Activated naive CD4-positive, alpha-beta T cell (primary cell): ENCODE data around the gene HSF2BP.
"Not testable (repeated sequence)": the region's sequence is repeated elsewhere in the genome, so short reads cannot be mapped to it uniquely, and the experiment has no call there.

Experiments used
- DNase-seq, 4 experiments: peaks; one replicate each; lab custom pipeline; 2025; lab: John Stamatoyannopoulos, UW

HSF2BP gene

DNA sequence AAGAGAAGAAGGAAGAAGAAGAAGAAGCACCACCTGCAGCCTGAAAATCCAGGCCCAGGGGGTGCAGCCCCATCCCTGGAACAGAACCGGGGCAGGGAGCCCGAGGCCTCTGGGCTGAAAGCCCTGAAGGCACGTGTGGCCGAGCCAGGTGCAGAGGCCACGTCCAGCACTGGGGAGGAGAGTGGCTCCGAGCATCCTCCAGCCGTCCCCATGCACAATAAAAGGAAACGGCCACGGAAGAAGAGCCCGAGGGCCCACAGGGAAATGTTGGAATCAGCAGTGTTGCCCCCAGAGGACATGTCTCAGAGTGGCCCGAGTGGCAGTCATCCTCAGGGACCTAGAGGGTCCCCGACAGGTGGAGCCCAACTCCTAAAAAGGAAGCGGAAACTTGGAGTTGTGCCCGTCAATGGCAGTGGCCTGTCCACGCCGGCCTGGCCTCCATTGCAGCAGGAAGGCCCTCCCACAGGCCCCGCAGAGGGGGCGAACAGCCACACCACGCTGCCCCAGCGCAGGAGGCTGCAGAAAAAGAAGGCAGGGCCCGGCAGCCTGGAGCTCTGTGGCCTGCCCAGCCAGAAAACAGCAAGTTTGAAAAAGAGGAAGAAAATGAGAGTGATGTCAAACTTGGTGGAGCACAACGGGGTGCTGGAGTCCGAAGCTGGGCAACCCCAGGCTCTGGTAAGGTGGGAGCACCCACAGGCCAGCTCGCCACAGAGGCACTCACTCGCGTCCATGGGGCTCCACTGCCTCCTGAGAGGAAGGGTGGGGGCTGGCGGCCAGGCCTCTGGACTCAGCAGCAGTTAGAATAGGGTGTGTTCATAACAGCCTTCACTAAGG, 28.5 kb upstream of the HSF2BP start:
- DNase-seq: no peak

DNA sequence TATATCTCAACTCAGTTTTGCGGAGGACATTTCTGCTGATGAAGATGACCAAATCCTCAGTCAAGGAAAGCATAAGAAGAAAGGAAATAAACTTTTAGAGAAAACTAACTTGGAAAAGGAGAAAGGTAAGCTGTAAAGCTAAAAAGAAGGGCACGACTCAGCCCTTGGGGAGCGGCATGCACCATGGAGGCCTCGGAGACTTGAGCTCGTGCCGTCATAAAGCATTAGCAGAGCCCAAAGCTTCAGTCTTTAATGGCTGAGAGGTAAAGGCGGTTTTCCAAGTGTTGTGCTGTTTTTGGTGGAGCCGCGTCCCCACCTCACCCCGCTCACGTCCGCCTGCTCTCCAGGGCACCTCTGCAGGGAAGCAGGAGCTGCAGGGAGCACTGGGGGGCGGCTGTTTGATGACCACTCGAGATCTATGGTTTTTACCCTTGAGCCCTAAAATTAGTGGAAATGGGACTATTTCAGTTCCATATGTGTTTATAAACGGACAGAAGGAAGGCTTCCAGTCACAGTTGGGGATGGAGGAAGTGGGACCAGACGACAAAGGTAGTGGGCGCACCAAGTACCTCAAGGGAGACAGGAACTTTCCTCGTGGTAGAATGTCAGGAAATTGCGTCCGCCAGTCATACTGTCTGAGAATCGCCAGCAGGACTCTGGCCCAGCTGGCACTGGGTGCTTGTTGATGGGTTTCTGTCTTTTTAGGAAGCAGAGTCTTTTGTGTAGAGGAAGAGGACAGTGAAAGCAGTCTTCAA, 27.7 kb upstream of the HSF2BP start:
- DNase-seq: no peak

DNA sequence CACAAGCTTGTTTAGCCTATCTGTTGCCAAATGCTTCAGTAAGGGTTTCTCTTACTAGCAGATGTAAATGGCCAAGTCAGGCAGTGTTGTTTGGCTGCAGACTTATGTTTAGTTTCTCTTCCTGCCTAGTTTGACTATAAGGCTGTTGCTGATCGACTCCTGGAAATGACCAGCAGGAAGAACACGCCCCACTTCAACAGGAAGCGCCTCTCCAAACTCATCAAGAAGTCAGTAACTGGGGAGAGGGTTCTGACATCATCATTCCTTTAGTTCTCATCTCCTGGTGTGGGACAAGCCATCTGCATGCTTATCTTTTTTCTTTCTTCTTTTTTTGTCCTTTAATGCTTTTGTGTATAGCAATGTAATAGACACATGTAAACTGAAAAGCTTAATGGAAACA, 25.1 kb upstream of the HSF2BP start:
- no peak for DNase-seq

DNA sequence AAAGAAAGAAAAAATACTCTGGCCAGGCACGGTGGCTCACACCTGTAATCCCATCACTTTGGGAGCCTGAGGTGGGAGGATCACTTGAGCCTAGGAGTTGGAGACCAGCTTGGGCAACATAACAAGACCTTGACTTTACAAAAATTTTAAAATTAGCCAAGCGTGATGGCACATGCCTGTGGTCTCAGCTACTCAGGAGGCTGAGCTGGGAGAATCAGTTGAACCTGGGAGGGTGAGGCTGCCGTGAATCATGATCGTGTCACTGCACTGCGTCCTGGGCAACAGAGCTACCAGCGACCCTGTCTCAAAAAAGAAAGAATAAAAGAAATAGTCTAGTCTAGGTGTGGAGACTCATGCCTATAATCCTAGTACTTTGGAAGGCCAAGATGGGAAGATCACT, 22.4 kb upstream of the HSF2BP start:
- DNase-seq: no peak

DNA sequence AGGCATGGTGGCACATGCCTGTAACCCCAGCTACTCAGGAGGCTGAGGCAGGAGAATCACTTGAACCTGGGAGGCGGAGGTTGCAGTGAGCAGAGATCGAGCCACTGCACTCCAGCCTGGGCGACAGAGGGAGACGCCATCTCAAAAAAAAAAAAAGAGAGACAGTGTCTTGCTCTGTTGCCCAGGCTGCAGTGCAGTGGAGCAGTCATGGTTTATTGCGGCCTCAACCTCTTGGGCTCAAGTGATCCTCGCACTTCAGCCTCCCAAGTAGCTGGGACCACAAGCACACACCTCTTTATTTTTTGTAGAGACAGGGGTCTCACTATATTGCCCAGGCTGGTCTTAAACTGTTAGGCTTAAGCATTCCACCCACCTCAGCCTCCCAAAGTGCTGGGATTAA, 21.1 kb upstream of the HSF2BP start:
- DNase-seq: not testable (repeated sequence)

DNA sequence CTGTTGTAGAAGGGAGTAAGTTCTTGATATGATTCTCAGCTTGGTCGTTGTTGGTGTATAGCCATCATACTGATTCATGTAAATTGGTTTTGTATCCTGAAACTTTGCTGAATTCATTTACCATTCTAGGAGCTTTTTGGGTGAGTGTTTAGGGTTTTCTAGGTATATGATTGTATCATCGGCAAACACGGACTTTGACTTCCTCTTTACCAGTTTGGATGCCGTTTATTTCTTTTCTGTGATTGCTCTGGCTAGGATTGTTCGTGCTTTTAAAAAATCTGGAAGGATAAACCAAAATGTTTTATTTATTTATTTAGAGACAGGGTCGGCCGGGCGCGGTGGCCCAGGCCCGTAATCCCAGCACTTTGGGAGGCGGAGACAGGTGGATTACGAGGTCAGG, 20.7 kb upstream of the HSF2BP start:
- DNase-seq: no peak

DNA sequence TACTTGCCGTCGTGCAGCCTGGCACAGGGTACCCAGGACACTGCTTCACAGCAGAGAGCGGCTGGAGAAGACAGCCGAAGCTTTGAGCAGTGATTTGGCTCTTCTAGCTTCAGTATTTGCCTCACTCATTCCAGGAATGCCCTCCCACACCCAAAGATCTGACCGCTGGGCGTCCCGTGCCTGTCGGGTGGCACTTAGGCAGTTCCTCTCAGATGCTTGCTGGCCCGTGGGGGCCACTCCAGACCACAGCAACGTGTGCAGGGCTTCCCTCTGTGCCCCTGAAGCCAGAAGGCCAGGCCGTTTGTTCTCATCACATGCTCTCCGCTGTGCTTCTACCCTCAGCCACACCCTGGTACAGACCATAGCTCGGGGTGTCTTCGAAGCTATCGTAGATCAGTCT, 17.1 kb upstream of the HSF2BP start:
- DNase-seq: no peak

DNA sequence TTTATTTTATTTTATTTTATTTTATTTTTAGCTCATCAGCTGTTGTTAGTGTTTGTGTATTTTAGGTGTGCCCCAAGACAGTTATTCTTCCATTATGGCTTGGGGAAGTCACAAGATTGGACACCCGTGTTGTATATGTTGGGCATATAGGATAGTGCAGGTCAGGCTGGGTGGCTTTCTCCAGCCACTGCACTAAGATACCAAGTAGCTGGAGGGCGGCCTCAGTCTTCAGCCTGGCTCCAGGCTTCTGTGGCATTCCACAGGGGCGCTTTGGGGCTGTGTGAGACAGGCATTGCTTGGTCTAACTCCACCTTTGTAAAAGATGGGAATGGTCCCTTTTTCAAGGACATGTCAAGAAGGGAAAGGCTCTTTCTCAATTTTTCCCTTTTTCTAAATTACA, 16.6 kb upstream of the HSF2BP start:
- DNase-seq: no peak

DNA sequence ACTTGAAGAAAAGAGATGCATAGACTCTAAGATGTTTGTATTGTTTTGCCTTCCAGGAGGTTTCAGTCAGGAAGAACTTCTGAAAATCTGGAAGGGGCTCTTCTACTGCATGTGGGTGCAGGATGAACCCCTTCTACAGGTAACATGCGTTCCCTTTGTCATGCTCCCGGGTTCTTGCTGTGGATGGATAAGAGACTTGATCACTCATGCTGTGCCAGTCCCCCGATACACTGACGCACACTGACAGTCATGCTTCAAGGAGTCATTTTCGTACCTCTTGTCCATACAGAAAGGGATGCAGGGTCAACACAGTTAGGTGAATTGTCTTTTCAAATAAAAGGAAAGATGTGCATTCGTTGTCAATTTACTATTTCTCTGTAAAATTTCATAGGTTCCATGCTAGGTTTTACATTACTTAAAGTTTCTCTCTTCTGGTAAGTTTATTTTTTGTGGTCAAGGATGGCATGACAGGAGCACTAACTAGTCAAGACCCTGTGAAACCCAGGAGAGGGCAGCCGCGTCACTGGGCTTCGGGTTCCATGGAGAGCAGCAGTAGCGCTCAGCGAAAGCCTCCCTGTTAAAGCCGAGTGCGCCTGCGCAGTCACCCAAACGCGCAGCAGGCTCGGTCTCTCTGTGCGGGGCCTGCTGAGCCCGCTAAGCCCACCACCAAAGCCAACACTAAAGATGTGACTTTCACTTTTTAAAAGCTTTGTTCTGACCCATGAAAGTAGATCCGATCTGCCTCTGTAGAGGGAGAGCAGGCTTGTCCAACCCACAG, 10.7 kb upstream of the HSF2BP start:
- DNase-seq: no peak

DNA sequence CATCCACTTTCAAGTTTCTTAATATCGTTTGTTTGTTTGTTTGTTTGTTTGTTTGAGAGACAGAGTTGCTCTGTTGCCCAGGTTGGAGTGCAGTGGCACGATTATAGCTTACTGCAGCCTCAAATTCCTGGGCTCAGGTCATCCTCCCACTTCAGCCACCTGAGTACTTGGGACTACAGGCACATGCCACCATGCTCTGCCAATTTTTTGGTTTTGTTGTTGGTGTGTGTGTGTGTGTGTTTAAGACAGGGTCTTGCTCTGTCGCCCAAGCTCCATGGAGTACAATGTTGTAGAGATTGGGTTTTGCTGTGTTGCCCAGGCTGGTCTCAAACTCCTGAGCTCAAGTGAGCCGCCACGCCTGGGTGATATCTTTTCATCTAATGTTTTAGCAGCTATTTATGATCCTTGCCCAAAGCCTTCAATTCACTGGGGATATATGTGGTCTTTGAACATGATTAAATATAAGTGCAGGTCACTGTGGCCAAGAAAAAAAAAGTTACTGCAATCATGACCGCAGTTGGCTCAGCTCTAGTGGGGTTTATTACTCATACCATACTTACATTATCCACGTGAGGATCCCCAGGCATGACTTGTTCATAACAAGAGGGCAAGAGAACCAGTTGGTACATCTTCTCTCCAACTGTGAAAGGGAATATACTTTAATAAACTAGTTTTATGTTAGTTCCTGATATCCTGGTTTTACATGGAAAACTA, 8.1 kb upstream of the HSF2BP start:
- DNase-seq: no peak

DNA sequence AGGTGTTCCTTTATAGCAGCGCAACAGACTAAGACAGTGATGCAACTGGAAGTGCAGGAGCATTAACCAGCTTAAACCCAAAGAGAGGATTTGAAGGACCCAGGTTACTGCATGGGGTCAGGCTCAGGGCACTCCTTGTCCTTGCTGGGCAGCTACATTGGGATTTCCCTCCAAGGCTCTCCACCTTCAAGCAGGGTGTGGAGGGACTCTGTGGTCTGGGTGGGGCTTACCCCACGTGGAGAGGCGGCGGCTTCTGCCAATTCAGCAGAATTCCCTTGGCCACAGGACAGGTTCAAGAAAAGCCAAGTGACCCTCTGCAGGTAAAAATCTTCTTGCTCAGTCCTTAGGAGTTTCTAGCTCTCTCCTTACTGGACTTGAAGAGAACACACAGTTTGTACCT, 6.6 kb upstream of the HSF2BP start:
- no peak for DNase-seq

DNA sequence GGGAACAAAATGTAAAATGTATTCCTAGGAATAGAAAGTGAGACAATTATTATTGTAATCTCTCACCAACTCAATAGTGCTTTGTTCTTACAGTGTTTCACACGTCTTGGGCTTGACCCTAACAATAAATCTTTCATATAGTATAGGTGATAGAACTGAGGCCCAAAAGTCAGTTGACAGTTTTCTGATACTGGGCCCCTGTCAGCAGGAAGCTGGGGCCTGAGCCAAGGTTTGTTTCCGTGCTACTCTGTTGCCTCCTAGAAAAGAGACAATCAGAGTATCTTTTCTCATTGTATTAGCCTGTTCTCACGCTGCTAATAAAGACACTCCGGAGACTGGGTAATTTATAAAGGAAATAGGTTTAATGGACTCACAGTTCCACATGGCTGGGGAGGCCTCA, 5.1 kb upstream of the HSF2BP start:
- DNase-seq: no peak

DNA sequence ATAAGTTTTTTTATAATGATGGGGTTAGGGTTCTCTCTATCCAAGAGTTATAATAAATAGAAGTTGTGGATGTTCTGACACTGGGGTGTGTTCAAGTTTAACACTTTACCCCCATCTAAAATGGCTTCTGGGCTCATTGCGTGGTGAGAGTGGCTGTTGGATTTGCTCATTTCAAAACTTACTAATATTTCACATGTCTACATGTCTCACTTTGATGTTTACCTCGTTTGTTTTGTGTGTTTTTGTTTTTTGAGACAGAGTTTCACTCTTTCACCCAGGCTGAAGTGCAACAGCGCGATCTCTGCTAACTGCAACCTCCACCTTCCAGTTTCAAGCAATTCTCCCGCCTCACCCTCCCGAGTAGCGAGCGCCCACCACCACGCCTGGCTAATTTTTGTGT, 3.7 kb upstream of the HSF2BP start:
- DNase-seq: no peak

DNA sequence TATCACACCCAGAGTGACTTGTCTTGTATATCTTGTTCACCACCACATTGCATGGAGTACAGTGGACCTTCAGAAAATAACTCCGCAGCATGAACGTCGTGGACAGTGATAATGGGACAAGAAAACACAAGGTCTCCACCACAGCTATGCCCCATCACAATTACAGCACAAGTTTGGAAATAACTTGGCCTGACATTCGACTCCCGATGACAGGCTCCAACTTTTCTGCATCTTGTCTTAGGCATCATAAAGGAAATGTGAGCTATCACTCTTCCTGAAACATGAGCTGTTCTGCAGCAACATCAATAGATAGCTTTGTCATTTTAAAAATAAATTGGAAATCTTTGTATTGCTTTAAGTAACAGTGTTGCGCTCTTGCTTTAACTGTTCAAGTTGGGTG, 3.0 kb upstream of the HSF2BP start:
- DNase-seq: no peak

DNA sequence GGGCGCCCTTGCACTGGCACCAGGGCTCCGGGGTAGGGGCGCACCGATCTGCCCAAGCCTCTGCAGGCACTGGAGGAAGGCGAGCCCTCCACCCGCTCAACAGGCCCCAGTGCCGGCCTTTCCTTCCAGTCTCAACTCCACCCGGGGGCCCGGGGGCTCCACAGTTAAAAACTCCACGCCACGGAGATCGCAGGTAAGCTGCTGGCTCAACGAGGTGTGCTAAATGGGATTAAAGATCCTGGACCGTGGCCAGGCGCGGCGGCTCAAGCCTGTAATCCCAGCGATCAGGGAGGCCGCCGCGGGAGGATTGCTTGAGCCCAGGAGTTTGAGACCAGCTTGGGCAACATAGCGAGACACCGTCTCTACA, 536 bp downstream of the HSF2BP start:
- DNase-seq: no peak

DNA sequence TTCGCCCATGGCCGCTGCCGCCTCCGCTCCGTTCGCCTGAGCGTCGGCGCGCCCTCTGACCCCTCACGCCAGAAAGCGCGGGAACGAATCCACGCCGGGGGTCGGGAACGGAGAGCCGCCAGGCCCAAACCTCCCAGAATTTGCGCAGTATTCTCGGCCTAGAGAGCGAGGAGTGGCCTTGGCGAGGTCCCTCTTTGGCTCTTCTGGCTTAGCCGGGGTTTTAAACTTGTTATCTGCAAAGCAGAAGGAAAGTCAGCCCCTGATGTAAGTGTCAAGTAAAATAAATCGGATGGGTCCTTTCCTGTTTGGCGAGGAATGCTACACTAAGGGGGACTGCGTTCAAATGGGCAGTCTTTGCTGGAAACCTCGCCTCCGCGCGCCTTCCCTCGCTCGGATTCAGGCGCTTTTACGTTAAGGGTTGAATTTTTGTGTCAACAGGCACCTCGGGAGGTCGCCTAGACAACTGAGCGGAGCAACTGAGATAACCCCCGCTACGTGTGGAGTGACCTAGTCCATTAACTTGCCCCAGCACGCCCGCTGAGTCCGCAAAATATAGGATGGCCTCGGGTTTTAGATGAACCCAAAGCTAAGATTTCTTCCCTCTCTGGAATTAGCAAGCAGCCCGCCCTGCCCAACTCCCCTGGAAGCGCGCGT, 1.1 kb downstream of the HSF2BP start:
- DNase-seq: no peak

DNA sequence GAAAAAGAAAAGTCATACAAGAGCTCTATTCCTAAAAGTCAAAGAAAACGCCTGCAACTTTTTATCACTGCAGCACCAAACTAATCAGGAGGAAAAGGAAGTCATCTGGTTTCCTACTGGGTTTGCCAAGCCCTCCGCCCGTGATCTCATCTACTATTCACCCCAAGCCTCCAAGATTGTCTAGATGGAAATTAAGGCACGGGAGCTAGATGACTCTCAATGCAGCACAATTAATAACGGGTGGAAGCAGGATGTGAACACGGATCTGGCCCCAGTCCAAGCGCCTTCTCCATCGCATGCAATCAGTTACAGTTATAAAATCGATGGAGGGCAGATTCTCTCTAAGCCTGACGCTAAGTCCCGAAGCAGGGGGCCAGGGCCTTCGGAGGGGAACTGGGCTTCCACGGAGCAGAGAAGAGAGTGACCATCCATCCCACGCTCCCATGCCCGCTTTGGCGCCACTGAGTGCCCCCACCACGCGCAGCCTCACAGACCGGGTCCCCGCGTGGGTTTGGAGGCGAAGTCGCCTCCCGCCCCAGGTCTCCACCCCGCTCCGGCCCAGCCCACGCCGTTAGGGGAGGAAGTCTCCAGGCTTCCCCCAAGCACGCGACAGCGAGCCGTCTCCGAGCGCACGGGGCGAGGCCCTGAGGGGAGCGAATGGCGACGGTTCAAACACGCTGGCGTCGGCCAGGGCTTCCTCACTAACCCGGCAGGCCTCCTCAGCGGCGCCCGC, 1.8 kb downstream of the HSF2BP start:
- DNase-seq: no peak

DNA sequence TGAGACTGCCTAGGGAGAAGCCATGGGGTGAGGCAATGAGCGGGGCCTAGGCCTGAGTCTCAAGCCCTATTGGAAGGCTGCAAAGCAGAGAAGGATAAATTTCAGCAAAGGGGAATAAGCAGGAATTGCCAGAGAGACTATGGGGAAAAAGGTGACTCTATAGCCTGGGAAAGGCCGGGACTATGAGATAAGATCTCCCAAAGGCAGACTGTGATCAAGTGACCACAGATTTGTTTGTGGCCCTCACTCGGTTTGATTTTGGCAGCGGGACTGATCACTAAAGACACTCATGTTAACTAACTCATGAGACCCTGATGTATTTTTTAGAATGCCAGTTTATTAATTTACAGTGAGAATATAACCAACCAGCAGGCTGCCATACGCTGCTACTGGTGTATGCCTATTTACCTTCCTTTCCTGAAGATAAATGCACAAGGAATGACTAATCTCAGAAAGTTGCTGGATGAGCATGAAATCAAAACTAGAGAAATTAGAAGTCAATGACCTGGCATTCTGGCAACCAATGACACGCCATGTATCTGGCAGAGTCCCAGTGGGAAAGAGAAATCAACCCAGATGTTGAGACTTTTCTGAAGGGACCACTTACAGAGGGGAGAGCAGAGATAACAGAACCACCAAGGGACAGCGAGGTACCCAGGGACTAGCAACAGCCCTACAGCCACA, 4.3 kb downstream of the HSF2BP start:
- no peak for DNase-seq

DNA sequence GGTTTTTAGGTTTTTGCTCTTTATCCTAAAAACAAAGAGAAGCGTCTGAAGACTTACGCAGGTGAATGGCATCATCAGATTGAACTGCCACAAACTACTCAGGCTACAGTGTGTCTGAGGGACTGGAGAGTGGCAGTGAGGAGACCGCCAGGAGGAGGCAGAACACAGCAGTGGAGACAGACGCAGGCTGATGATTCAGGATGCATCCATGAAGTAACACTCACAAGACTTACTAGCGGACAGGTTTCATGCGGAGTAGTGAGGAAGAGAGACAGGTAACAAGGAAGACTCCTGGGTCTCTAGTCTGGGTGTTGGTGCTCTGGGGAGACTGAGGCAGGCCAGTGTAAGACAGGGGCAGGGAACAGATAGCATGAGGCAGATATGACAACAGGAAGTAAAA, 5.7 kb downstream of the HSF2BP start:
- no peak for DNase-seq

DNA sequence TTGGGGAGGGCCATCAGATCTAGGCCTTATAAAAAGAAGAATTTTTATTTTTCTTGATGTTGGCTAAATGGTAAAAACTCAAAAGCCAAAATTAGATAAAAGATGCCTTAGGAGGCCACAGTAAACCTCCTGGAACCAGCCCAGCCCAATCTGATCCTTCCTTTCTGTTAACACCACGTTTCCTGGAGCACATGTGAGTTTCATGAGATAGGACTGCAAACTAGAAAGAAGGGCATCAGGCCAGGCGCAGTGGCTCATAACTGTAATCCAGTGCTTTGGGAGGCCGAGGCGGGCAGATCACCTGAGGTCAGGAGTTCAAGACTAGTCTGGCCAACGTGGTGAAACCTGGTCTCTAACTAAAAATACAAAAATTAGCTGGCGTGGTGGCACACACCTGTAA, 6.7 kb downstream of the HSF2BP start:
- no peak for DNase-seq
